ENCODE results near the gene ADAD2.

GRCh38 chr16:84178892-84179611 is 11.9 kb upstream of the ADAD2 start:
- TF ChIP-seq CTCF (conservative IDR thresholded peaks at IDR 0.05) (no peak), ZFX (IDR thresholded peaks at IDR 0.05) (no peak)

Data from C4-2B (cell line).